GM12892 (cell line): ENCODE results near the gene NDUFAF8.

Source experiments
- POLR2A ChIP-seq: IDR thresholded peaks from 2 replicates; pipeline ENCODE4 v1.6.1; 2011; ENCODE audit warnings: low read depth, low read length, control low read depth
- POLR2AphosphoS5 ChIP-seq: IDR thresholded peaks from 2 replicates; pipeline ENCODE4 v1.6.1; 2011; ENCODE audit warnings: low read depth, low read length, control low read depth
- TAF1 ChIP-seq: IDR thresholded peaks from 2 replicates; pipeline ENCODE4 v1.6.1; 2011; ENCODE audit warnings: low read depth, mild to moderate bottlenecking, control low read depth, low read length, borderline replicate concordance

DNA sequence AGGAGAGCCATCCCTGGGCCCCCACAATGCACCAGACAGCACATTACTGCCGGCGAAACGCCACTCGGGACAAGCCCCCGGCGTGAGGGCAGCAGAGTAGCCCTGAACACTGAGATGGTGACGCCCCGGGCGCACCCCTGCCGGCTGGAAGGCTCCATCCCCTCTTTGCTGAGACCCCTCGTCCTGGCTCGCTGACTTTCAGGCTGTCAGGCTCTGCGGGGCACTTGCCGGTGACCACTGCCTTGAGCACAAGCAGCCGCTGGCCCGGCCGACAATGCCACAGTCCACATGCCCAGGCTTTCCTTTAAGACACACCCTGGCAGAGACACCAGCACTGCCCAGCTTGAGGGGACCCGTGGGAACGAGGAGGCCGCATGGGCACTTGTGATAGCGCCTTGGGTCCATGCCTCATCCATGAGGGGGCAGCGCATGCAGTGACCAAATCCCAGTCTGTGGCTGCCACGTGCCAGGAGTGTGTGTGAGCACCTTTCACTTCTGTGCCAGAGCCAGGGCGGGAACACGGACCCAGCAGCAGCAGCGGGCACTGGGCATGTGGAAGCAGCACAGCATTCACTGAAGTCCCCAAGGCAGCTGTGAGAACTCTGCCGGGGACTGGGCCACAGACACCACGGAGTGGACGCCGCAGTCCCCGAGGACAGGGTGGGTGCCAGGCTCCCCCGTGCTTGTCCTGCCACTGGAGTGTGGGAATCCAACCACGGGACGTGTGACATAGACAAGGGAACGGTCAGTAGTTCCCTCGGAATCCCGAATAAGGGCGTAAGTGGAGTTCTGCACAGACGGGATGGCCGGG is 24.5 kb downstream of the NDUFAF8 start:
- TF ChIP-seq POLR2A (no peak), POLR2AphosphoS5 (no peak), TAF1 (no peak)
